HG03280 (cell line): ENCODE data around the gene KCNJ15.

Experiments
- ATAC-seq: cut with Tn5 transposase; IDR thresholded peaks from one replicate; pipeline ENCODE4 v1.9.1; 2021; ENCODE audit warnings: mild to moderate bottlenecking, moderate library complexity; ENCODE audit not compliant: unreplicated experiment

The KCNJ15 gene

GRCh38 chr21:38325216-38325615, 68.4 kb downstream of the KCNJ15 start:
- no peak for ATAC-seq

GRCh38 chr21:38325731-38326420, 69.1 kb downstream of the KCNJ15 start:
- no peak for ATAC-seq

- no peak for ATAC-seq
Measured at GRCh38 chr21:38326429-38326828, 69.6 kb downstream of the KCNJ15 start.

GRCh38 chr21:38326899-38327298, 70.1 kb downstream of the KCNJ15 start:
- no peak for ATAC-seq

GRCh38 chr21:38327984-38328383, 71.2 kb downstream of the KCNJ15 start:
- no peak for ATAC-seq

GRCh38 chr21:38329162-38329561, 72.4 kb downstream of the KCNJ15 start:
- ATAC-seq, result no peak

GRCh38 chr21:38330666-38331065, 73.9 kb downstream of the KCNJ15 start:
- ATAC-seq, result no peak

- ATAC-seq, result no peak
Measured at GRCh38 chr21:38333301-38334272, 76.8 kb downstream of the KCNJ15 start.

- no peak for ATAC-seq
Measured at GRCh38 chr21:38334866-38335265, 78.1 kb downstream of the KCNJ15 start.

GRCh38 chr21:38337793-38338192, 81.0 kb downstream of the KCNJ15 start:
- ATAC-seq, result no peak

GRCh38 chr21:38340131-38340530, 83.3 kb downstream of the KCNJ15 start:
- no peak for ATAC-seq

GRCh38 chr21:38341546-38342012, 84.8 kb downstream of the KCNJ15 start:
- no peak for ATAC-seq

GRCh38 chr21:38342739-38343138, 85.9 kb downstream of the KCNJ15 start:
- no peak for ATAC-seq

- ATAC-seq, result no peak
Measured at GRCh38 chr21:38343691-38344090, 86.9 kb downstream of the KCNJ15 start.

- no peak for ATAC-seq
Measured at GRCh38 chr21:38346286-38346685, 89.5 kb downstream of the KCNJ15 start.

- no peak for ATAC-seq
Measured at GRCh38 chr21:38349111-38349746, 92.4 kb downstream of the KCNJ15 start.

- ATAC-seq, result no peak
Measured at GRCh38 chr21:38349977-38350376, 93.2 kb downstream of the KCNJ15 start.

- no peak for ATAC-seq
Measured at GRCh38 chr21:38350684-38351083, 93.9 kb downstream of the KCNJ15 start.

GRCh38 chr21:38351176-38351959, 94.6 kb downstream of the KCNJ15 start:
- no peak for ATAC-seq

GRCh38 chr21:38351961-38352521, 95.2 kb downstream of the KCNJ15 start:
- ATAC-seq, result no peak
